HL-60 (cell line): Measurements from ENCODE around the gene IL2RA.

ENCODE experiments used
- CTCF ChIP-seq: IDR thresholded peaks from one replicate; pipeline ENCODE4 v1.5.1; 2011; ENCODE audit warnings: low read length, control low read depth, inconsistent platforms; ENCODE audit not compliant: insufficient read depth
- GABPA ChIP-seq: IDR thresholded peaks from 2 replicates; pipeline ENCODE4 v1.6.1; 2012; ENCODE audit warnings: low read depth
- POLR2AphosphoS5 ChIP-seq: IDR thresholded peaks from 2 replicates; pipeline ENCODE4 v1.6.1; 2012; ENCODE audit warnings: low read depth
- REST ChIP-seq: IDR thresholded peaks from 2 replicates; pipeline ENCODE4 v1.6.1; 2012; ENCODE audit warnings: low read depth; ENCODE audit not compliant: insufficient replicate concordance
- SPI1 ChIP-seq: IDR thresholded peaks from 2 replicates; pipeline ENCODE4 v1.6.1; 2012; ENCODE audit warnings: low read depth, mild to moderate bottlenecking, borderline replicate concordance

- no peak for TF ChIP-seq CTCF
- no peak for TF ChIP-seq GABPA
- TF ChIP-seq POLR2AphosphoS5 = no peak
- TF ChIP-seq REST = no peak
- peak; percentile 11; the same call in 1 of the 2 replicates for TF ChIP-seq SPI1
Measured at GRCh38 chr10:6089334-6090219, 27.4 kb upstream of the IL2RA start.
